Measurements from ENCODE around the gene GCAT.

The GCAT gene

GRCh38 chr22:37842015-37842793, 34.5 kb downstream of the GCAT start:
- in situ Hi-C loops (cut with MboI; ENCODE audit: low sequenced_read_pairs) = no loop called here

GRCh38 chr22:37843741-37844089, 36.0 kb downstream of the GCAT start:
- in situ Hi-C loops (cut with MboI; ENCODE audit: low sequenced_read_pairs) = no loop called here

DNA sequence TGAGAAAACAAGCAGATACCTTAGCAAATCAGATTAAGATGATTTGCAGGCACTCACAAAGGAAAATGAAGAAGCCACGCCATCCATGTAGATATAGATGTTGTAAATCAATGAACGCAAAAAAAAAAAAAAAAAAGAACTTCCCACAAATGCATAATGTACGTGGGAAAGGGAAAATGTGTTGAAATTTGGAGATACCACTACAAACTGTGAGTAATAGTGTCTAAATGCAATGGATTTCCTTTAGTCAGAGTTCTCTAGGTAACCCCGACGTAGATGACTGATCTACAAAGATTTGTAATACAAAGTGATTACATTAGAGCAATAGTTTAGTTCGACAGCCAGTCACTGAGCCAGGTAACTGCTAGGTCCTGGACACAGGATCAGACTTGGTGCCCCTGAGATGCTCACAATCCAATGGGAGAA, 37.2 kb downstream of the GCAT start:
- in situ Hi-C loops (cut with MboI; ENCODE audit: low sequenced_read_pairs) = no loop called here

- in situ Hi-C loops (cut with MboI; ENCODE audit: low sequenced_read_pairs) = no loop called here
Observed at GRCh38 chr22:37846433-37846832, 38.7 kb downstream of the GCAT start.

GRCh38 chr22:37848587-37849088, 40.9 kb downstream of the GCAT start:
- in situ Hi-C loops (cut with MboI; ENCODE audit: low sequenced_read_pairs) = no loop called here

GRCh38 chr22:37849089-37849751, 41.5 kb downstream of the GCAT start, which contains the start of gene EIF3L:
EIF3L (plus strand) TSS chr22:37849419; CDS start chr22:37849450, 31 bp downstream.
- in situ Hi-C loops (cut with MboI; ENCODE audit: low sequenced_read_pairs) = no loop called here

GRCh38 chr22:37850801-37851200, 43.1 kb downstream of the GCAT start:
- in situ Hi-C loops (cut with MboI; ENCODE audit: low sequenced_read_pairs) = no loop called here

DNA sequence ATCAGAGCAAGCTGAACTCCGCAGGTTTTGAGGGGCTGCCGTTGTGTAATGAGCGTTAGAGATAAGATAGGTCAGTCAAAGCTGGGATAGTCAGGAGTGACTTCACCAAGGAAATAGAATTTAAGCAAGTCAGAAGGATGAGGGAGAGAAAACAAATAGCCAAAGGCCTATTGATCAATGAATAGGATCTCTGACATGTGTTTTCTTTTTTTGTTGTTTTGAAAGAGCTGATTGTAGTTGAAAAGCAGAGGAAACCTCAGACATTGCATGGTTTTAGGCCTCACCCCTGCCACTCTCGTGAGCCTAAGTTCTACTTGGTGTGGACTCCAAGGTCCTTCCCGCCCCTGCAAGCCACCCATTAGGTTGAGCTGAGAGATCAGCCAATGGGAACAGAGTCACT, 44.7 kb downstream of the GCAT start:
- in situ Hi-C loops (cut with MboI; ENCODE audit: low sequenced_read_pairs) = no loop called here

DNA sequence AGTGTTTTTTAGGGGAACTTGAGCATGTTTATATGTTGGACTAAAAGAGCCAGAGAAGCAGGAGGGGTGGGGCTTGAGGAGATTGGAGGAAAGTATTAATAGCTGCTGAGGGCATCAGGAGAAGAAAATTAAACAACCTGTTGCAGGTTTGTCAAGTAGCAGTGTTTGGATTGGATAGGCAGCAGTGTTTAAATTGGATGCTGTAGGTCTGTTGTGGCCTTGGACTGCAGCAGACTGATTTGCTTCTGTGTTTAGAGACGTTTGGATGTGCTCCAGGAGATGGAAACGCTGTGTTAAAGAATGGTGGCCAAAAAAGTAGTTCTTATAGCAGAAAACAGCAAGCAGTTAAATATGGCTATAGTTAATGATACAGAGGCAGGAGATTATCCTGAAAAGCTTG, 47.2 kb downstream of the GCAT start:
- in situ Hi-C loops (cut with MboI; ENCODE audit: low sequenced_read_pairs) = no loop called here

- in situ Hi-C loops (cut with MboI; ENCODE audit: low sequenced_read_pairs) = no loop called here
Observed at GRCh38 chr22:37855462-37855861, 47.7 kb downstream of the GCAT start.

- in situ Hi-C loops (cut with MboI; ENCODE audit: low sequenced_read_pairs) = no loop called here
Observed at GRCh38 chr22:37860796-37861421, 53.2 kb downstream of the GCAT start.

DNA sequence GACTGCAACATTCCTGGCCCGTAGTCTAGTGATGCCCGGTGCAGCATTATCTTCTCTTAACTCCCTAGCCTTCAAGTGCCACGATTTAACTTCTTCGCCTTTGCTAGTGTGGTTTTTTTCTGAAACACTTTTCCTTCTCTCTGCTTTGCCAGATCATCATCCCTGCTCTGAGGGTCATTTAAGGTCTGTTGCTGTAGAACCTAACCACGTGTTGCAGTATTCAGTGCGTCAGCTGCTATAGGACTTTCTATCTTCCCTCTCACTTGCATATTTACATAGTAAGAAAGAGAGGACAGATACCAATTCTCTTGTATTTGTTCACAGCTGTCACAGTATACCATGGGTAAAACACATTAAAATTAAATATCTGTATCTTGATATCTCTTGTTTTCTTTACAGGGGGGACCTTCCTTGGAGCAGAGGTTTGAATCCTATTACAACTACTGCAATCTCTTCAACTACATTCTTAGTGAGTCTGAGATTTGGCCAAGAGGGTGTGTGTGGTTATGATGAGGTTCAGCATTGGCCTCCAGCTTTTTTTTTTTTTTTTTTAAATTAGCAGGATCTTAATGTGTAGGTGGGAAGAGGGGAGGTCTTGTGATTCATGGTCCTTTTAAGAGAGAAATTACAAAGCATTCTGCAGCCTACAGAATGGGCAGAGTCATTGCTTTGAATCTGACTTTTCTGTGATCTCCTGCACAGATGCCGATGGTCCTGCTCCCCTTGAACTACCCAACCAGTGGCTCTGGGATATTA, 55.0 kb downstream of the GCAT start:
- in situ Hi-C loops (cut with MboI; ENCODE audit: low sequenced_read_pairs) = no loop called here

DNA sequence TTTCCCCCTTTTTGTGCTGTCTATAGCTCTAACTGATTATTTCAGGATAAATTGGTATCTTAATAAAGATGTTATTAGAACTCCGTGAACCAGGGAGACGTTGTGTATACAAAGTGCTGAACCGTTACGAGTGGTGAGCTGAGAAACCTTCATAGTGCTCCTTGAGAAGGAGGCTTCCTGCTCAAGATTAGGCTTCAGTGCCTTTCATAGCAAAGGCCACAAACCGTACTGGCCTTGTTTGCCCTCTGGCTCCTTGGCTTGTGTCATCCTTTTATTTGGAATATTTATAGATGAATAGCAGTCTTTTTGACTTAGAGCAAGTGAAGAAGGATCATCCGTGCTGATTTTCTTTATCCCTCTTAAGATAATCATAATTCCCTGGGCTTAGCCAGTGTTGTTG, 57.8 kb downstream of the GCAT start:
- in situ Hi-C loops (cut with MboI; ENCODE audit: low sequenced_read_pairs) = no loop called here
